Measurements from ENCODE around the gene PAEP. TPM values are rescaled to one million over a fixed set of nuclear protein-coding genes. Genes with fewer than 3 reads are reported as not detected.
"Not testable (repeated sequence)": the region's sequence is repeated elsewhere in the genome, so short reads cannot be mapped to it uniquely, and the experiment has no call there.

The PAEP gene
- total and polyA plus RNA-seq, 4 donors: not detected

- H3K36me3 ChIP-seq (ENCODE audit: control insufficient read depth in 4 of 4, insufficient read depth in 3 of 4, low read depth in 1 of 4, low read length in 3 of 4); H3K4me1 ChIP-seq (ENCODE audit: control insufficient read depth in 4 of 4, insufficient read depth in 4 of 4, low read length in 3 of 4); DNase-seq (ENCODE audit: low spot score); H3K9ac ChIP-seq (ENCODE audit: low read depth in 1 of 2, low read length in 2 of 2); H3K27me3 ChIP-seq (ENCODE audit: control insufficient read depth in 4 of 4, insufficient read depth in 4 of 4, low read length in 3 of 4); H3K4me3 ChIP-seq (ENCODE audit: low read depth in 1 of 3, low read length in 3 of 3); H3K27ac ChIP-seq (ENCODE audit: low read depth in 1 of 2, low read length in 2 of 2); H3K9me3 ChIP-seq (ENCODE audit: control insufficient read depth in 4 of 4, low read length in 3 of 4): not testable (repeated sequence)
- WGBS: 82% methylated on average over 4 of the region's 4 CpGs
These were observed 26.7 kb upstream of the PAEP start for GRCh38 chr9:135534826-135535225.

GRCh38 chr9:135535631-135536030, 25.9 kb upstream of the PAEP start:
- DNase-seq (ENCODE audit: low spot score); H3K27ac ChIP-seq (ENCODE audit: low read depth in 1 of 2, low read length in 2 of 2); H3K9me3 ChIP-seq (ENCODE audit: control insufficient read depth in 4 of 4, low read length in 3 of 4); H3K4me3 ChIP-seq (ENCODE audit: low read depth in 1 of 3, low read length in 3 of 3); H3K27me3 ChIP-seq (ENCODE audit: control insufficient read depth in 4 of 4, insufficient read depth in 4 of 4, low read length in 3 of 4); H3K4me1 ChIP-seq (ENCODE audit: control insufficient read depth in 4 of 4, insufficient read depth in 4 of 4, low read length in 3 of 4); H3K9ac ChIP-seq (ENCODE audit: low read depth in 1 of 2, low read length in 2 of 2); H3K36me3 ChIP-seq (ENCODE audit: control insufficient read depth in 4 of 4, insufficient read depth in 3 of 4, low read depth in 1 of 4, low read length in 3 of 4): not testable (repeated sequence)
- WGBS: 80% methylated on average over 13 of the region's 13 CpGs

GRCh38 chr9:135536216-135536615, 25.3 kb upstream of the PAEP start:
- Histone ChIP-seq H3K27me3 (ENCODE audit: control insufficient read depth in 4 of 4, insufficient read depth in 4 of 4, low read length in 3 of 4) (no peaks in the 10 kb centered on the region), H3K4me1 (ENCODE audit: control insufficient read depth in 4 of 4, insufficient read depth in 4 of 4, low read length in 3 of 4) (no peaks in the 10 kb centered on the region)
- no peak for DNase-seq (ENCODE audit: low spot score)

GRCh38 chr9:135543262-135543894, 18.2 kb upstream of the PAEP start:
- H3K27ac ChIP-seq (ENCODE audit: low read depth in 1 of 2, low read length in 2 of 2); H3K9me3 ChIP-seq (ENCODE audit: control insufficient read depth in 4 of 4, low read length in 3 of 4); DNase-seq (ENCODE audit: low spot score); H3K9ac ChIP-seq (ENCODE audit: low read depth in 1 of 2, low read length in 2 of 2); H3K4me1 ChIP-seq (ENCODE audit: control insufficient read depth in 4 of 4, insufficient read depth in 4 of 4, low read length in 3 of 4); H3K4me3 ChIP-seq (ENCODE audit: low read depth in 1 of 3, low read length in 3 of 3); H3K27me3 ChIP-seq (ENCODE audit: control insufficient read depth in 4 of 4, insufficient read depth in 4 of 4, low read length in 3 of 4); H3K36me3 ChIP-seq (ENCODE audit: control insufficient read depth in 4 of 4, insufficient read depth in 3 of 4, low read depth in 1 of 4, low read length in 3 of 4): not testable (repeated sequence)
- 57% methylated on average over 8 of the region's 8 CpGs for WGBS

More at GRCh38 chr9:135536216-135536615, 25.3 kb upstream of the PAEP start:
- Histone ChIP-seq H3K27ac (ENCODE audit: low read depth in 1 of 2, low read length in 2 of 2) (no peak overlapping the region), H3K4me3 (ENCODE audit: low read depth in 1 of 3, low read length in 3 of 3) (no peak overlapping the region), H3K36me3 (ENCODE audit: control insufficient read depth in 4 of 4, insufficient read depth in 3 of 4, low read depth in 1 of 4, low read length in 3 of 4) (no peaks in the 10 kb centered on the region), H3K9ac (ENCODE audit: low read depth in 1 of 2, low read length in 2 of 2) (no peak overlapping the region), H3K9me3 (ENCODE audit: control insufficient read depth in 4 of 4, low read length in 3 of 4) (no peaks in the 10 kb centered on the region)
- 72% methylated on average over 8 of the region's 8 CpGs for WGBS
- TF ChIP-seq HNF4G (IDR thresholded peaks at IDR 0.05) (no peak), HNF4A (conservative IDR thresholded peaks at IDR 0.05) (no peak), TAF1 (conservative IDR thresholded peaks at IDR 0.05) (no peak), REST (IDR thresholded peaks at IDR 0.05) (no peak), ZBTB33 (IDR thresholded peaks at IDR 0.05) (no peak), FOXA1 (IDR thresholded peaks at IDR 0.05) (no peak)
